Renal cortex interstitium (tissue), 15 donors: ENCODE data around the gene SLC30A4. TPM values are rescaled to one million over a fixed set of nuclear protein-coding genes. Genes with fewer than 3 reads are reported as not detected.
A peak's percentile ranks its signal among the peaks of the same experiment; 100 is the strongest.
"Not testable (repeated sequence)": the region's sequence is repeated elsewhere in the genome, so short reads cannot be mapped to it uniquely, and the experiment has no call there.

ENCODE experiments used
- DNase-seq, 11 donors: peaks; one replicate each; pipeline ENCODE4 v3.0.0-alpha.2; 2013; ENCODE audit warnings: low read depth in 9 of 11, low spot score in 4 of 11; ENCODE audit errors: extremely low read depth in 1 of 11
- long read RNA-seq, 16 experiments: transcript quantifications; one replicate each; lab custom pipeline, GENCODE V29; 2026
- polyA plus RNA-seq, 3 donors: library from polyadenylated mRNA; unstranded; fragments of 120-200 nt; gene quantifications; one replicate each; pipeline ENCODE4 v1.2.1, GENCODE V29; 2013; ENCODE audit not compliant: insufficient read length in 3 of 3

SLC30A4 gene
- 1 to 10 TPM; 7.8 to 9.6 (median 8.7) TPM for polyA plus RNA-seq
- long read RNA-seq, donor 1, full-length matches to known transcripts: 2 of 2 reads
- long read RNA-seq, donor 1, partial matches to known transcripts: 0 of 2 reads
- long read RNA-seq, donor 1, other reads (novel, unspliced or antisense): 0 of 2 reads
- long read RNA-seq, donor 2: 0 reads
- long read RNA-seq, donor 3: 0 reads
- long read RNA-seq, donor 4: 0 reads
- long read RNA-seq, donor 5: 0 reads
- long read RNA-seq, donor 6, full-length matches to known transcripts: 3 of 3 reads
- long read RNA-seq, donor 6, partial matches to known transcripts: 0 of 3 reads
- long read RNA-seq, donor 6, other reads (novel, unspliced or antisense): 0 of 3 reads
- long read RNA-seq, donor 7: 0 reads
- long read RNA-seq, donor 8: 0 reads
- long read RNA-seq, donor 9: 0 reads
- long read RNA-seq, donor 10: 0 reads
- long read RNA-seq, donor 11: 0 reads
- long read RNA-seq, donor 12: 0 reads
- long read RNA-seq, donor 13: 0 reads
- long read RNA-seq, donor 14: 0 reads
- long read RNA-seq, donor 15: 0 reads
- long read RNA-seq, donor 16, full-length matches to known transcripts: 2 of 2 reads
- long read RNA-seq, donor 16, partial matches to known transcripts: 0 of 2 reads
- long read RNA-seq, donor 16, other reads (novel, unspliced or antisense): 0 of 2 reads

GRCh38 chr15:45522328-45523165 lies at the start of gene SLC30A4:
Gene SLC30A4 (minus strand): TSS chr15:45522755. CDS start chr15:45522354, 401 bp downstream.
- peak; percentile 38 to 69 (median 55) for DNase-seq

DNA sequence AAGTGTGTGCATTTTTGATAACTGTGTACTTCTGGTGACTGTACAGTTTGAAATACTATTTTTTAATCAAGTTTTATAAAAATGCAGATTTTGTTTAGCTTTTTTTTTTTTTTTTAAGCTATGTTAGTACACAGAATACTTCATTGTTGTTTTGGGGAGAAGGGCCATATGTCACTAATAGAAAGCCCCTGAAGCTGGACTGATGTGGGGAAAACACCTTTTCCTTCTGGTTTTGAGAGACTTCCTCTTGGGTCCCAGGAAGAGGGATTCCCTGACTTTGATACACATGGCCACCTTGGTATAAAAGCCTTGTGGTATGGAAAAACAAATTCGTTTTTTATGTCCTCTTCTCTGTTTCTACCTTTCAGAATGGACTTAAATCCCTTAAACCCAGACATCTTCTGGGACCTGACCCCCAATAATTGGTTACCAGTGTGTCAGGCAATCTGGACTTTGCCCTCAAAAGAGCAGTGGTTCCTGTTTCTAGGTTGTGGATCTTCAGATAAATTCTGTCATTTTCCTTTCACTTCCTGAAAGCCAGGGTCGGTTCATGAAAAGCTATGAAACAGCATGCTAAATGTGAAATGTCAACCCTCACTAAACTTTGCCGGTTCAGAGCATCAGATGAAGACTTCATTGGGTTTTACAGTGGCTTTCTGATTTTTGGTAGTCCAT lies 33.5 kb upstream of the SLC30A4 start:
- no peak for DNase-seq

DNA sequence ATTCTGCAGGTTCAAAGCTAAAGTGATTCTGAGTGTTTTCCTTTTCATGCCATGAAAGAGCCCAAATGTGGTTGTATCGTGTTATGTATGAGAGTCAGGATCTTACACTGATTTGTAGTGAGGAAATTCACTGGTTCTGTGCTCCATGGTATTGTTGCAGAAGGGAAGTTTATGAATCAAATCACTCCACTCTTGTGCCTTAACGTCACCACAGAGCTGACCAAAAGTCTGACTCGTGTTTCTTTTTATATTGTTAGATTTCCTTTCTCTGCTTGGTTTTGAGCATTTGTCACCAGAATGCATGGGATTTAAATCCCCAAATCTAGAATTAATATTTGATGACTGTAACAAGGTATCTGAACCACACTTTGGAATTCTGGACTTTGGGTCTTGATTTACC lies 29.1 kb upstream of the SLC30A4 start:
- no peak for DNase-seq

- no peak for DNase-seq
These were observed 27.9 kb upstream of the SLC30A4 start for GRCh38 chr15:45550436-45550835.

GRCh38 chr15:45549541-45550220 lies 27.1 kb upstream of the SLC30A4 start:
- DNase-seq: no peak

DNA sequence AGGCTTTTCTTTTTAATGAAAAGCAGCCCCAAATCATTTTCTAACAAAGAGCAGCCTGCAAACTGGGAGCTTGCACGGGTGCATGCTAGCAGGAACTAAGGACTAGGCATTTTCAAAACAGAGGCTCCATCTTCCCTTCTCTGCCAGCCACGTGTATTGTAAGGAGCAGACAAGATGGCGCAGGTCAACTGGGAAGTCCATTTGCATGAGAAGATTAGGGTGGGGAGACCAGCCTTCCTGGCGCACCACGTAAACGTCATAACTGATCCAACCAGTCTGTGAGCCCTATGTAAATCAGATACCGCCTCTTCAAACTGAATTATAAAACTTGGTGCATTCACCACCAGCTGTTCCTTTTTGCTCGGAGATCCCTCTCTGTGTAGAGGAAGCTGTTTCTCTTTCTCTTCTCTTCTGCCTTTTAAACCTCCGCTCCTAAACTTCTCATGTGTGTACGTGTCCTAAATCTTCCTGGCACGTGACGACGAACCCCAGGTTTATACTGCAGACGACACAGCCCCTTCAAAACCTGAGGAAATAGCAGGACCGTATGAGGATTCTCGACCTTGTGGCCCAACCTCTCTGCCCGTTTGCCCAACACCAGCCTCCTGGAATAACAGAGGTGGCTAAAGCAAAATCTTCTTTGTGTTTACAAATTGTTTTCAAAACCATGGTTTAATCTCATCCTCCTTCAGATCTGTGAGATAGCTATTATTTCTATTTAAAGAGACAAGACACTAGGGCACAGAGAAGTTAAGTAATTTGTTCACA lies 26.4 kb upstream of the SLC30A4 start:
- no peak for DNase-seq

DNA sequence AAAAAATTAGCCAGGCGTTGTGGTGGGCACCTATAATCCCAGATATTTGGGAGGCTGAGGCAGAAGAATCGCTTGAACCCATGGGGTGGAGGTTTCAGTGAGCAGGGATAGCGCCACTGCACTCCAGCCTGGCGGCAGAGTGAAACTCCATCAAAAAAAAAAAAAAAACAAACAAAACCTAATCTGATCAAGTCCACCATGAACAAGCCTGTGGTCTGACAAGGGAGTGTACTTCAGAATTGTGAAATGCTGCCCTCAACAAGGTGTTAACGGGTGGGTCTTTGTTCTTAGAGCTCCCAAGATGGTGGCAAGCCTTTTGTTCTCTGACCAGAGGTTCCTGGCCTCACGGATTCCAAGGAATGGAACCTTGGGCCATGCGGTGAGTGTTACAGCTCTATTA lies 24.2 kb upstream of the SLC30A4 start:
- DNase-seq: no peak

- DNase-seq: no peak
These were observed 21.9 kb upstream of the SLC30A4 start for GRCh38 chr15:45544266-45545023.

DNA sequence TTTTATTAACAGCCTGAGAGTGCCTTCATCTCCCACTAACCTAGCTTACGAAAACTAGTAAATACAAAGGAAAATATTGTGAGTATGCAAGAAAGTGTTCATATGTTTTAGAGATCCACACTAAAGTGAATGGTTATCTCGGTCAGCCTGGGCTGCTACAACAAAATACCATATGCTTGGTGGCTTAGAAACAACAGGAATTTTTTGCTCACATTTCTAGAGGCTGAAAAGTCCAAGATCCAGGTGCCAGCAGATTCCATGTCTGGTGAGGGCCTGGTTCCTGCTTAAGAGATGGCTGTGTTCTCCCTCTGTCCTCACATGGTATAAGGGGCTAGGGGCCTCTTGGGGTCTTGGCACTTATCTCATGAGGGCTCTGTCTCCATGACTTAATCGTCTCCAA lies 20.5 kb upstream of the SLC30A4 start:
- DNase-seq: no peak

DNA sequence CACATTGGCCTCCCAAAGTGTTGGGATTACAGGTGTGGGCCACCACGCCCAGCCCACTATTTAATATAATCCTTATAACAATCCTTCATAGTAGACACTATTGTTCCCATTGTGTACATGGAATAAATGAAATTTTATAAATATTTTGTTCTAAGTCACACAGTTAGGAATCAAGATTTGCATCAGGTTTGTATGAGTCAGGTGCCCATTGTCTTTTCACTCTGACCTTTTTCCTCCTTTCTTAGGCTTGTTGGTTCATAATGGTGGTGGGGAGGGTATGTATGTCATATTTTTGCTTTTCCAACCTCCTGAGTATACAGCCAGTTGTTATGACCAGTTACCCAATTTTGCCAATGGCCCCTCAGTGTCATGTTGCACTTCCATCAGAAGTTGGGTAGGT lies 18.0 kb upstream of the SLC30A4 start:
- DNase-seq: no peak

DNA sequence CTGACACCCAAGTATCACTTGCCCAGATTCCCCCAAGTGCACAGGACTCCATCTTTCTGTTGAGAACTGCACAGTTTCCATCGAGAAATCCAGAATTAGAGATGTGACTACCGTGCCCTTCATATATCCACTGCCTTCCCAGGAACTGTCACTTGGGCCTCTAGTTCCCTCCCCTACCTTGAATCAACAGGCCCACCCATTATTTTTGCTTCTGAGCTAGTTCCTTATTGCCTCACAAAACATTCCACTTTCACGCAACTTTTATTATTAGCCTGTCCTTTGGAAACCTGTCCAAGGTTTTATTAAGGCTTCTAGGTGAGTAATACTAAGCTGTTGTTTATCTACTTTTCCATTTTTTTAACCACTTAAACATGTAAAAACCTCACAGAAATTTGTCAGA lies 17.1 kb upstream of the SLC30A4 start:
- DNase-seq: no peak

DNA sequence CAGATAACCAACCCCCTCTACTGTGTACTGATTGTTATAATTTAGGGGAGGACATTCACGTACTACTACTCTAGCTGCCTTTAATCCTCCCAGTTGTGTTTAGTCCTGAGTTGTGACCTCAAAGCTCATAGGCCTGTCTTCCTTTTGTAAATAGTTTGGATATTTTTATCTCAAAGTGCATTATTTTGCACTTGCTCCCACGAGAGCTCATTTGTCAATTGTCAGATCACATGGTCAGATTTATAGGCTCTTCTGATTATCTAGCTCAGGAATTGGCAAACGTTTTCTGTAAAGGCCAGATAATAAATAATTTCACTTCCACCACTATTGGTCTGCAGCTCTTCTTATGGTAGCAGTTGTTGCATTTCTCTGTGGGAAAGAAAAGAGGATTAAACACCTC lies 14.4 kb upstream of the SLC30A4 start:
- no peak for DNase-seq

GRCh38 chr15:45535486-45536042 lies 13.0 kb upstream of the SLC30A4 start:
- DNase-seq: no peak

GRCh38 chr15:45534821-45535220 lies 12.3 kb upstream of the SLC30A4 start:
- no peak for DNase-seq

- DNase-seq: not testable (repeated sequence)
These were observed 10.3 kb upstream of the SLC30A4 start for GRCh38 chr15:45532892-45533291.

DNA sequence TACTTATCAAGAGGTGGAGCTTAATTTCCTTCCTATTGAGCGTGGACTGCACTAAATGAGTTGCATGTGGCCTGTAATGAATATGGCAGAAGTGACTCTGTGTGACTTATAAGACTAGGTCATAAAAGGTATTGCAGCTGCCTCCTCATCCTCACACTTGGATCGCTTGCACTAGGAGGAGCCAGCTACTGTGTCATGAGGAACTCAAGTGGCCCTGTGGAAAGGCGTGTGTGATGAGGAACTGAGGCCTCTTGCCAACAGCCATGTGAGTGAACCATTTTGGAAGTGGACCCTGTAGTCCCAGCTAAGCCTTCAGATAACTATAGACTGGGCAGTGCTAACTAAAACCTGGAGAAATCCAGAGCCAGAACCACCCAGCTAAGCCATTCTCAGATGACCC lies 7.1 kb upstream of the SLC30A4 start:
- DNase-seq: no peak

- DNase-seq: no peak
These were observed 4.5 kb upstream of the SLC30A4 start for GRCh38 chr15:45527086-45527485.
